Cardiac fibroblast (primary cell): Measurements from ENCODE around the gene PXDN.
A peak's percentile ranks its signal among the peaks of the same experiment; 100 is the strongest.
"Not testable (repeated sequence)": the region's sequence is repeated elsewhere in the genome, so short reads cannot be mapped to it uniquely, and the experiment has no call there.

Experiments
- DNase-seq, 2 donors: peaks; one replicate each; pipeline versions ENCODE4 v3.0.0 to v3.0.0-alpha.2; 2010; ENCODE audit warnings: low read depth in 2 of 2
- H3K4me3 ChIP-seq, 2 donors: replicated peaks in 1 of 2; 1 replicate in 1 of 2; 2 replicates in 1 of 2; pipeline ENCODE4 v1.5.1; 2011; ENCODE audit warnings: low read depth in 2 of 2, low read length in 2 of 2, mild to moderate bottlenecking in 2 of 2, moderate library complexity in 1 of 2
- CTCF ChIP-seq: IDR thresholded peaks from one replicate; pipeline ENCODE4 v1.5.1; 2011; ENCODE audit warnings: low read depth, mild to moderate bottlenecking, low read length, inconsistent platforms

The PXDN gene

GRCh38 chr2:1704631-1705556, 39.4 kb downstream of the PXDN start:
- no peak overlapping the region for H3K4me3 ChIP-seq
- TF ChIP-seq CTCF, result no peak
- DNase-seq, result peak; percentile 41 to 59

GRCh38 chr2:1702186-1702565, 42.1 kb downstream of the PXDN start:
- no peak for DNase-seq
- TF ChIP-seq CTCF, result no peak
- H3K4me3 ChIP-seq, result no peak overlapping the region

GRCh38 chr2:1701556-1702185, 42.6 kb downstream of the PXDN start:
- DNase-seq, result no peak
- no peak overlapping the region for H3K4me3 ChIP-seq
- no peak for TF ChIP-seq CTCF

GRCh38 chr2:1701020-1701419, 43.3 kb downstream of the PXDN start:
- H3K4me3 ChIP-seq, result no peak overlapping the region
- no peak for DNase-seq
- no peak for TF ChIP-seq CTCF

GRCh38 chr2:1700427-1700826, 43.9 kb downstream of the PXDN start:
- not testable (repeated sequence) for DNase-seq, H3K4me3 ChIP-seq

- H3K4me3 ChIP-seq, result no peak overlapping the region
- no peak for TF ChIP-seq CTCF
- peak in 1 of 2 donors; percentile 40 for DNase-seq
These were observed 45.9 kb downstream of the PXDN start for GRCh38 chr2:1698188-1698945.

GRCh38 chr2:1697601-1698000, 46.7 kb downstream of the PXDN start:
- TF ChIP-seq CTCF, result no peak
- no peak overlapping the region for H3K4me3 ChIP-seq
- DNase-seq, result no peak
